GM21447 (cell line): ENCODE results near the gene OXSM.

ENCODE experiments used
- ATAC-seq: cut with Tn5 transposase; IDR thresholded peaks from one replicate; pipeline ENCODE4 v1.9.1; 2021; ENCODE audit not compliant: unreplicated experiment

Gene OXSM

GRCh38 chr3:25789596-25790556 is at the start of gene OXSM:
Gene OXSM, plus strand, starts transcription at chr3:25790090. Its CDS starts 931 bp downstream, at chr3:25791021.
- peak; percentile 92 for ATAC-seq

GRCh38 chr3:25744470-25744869 is 45.4 kb upstream of the OXSM start:
- no peak for ATAC-seq

GRCh38 chr3:25747033-25747432 is 42.9 kb upstream of the OXSM start:
- ATAC-seq: no peak

GRCh38 chr3:25748189-25748588 is 41.7 kb upstream of the OXSM start:
- ATAC-seq: no peak

GRCh38 chr3:25749031-25749581 is 40.8 kb upstream of the OXSM start:
- ATAC-seq: no peak

- ATAC-seq: no peak
Observed at GRCh38 chr3:25751048-25751447, 38.8 kb upstream of the OXSM start.

GRCh38 chr3:25751725-25752124 is 38.2 kb upstream of the OXSM start:
- no peak for ATAC-seq

GRCh38 chr3:25768851-25769250 is 21.0 kb upstream of the OXSM start:
- peak; percentile 79 for ATAC-seq

- no peak for ATAC-seq
Observed at GRCh38 chr3:25775936-25776335, 14.0 kb upstream of the OXSM start.

GRCh38 chr3:25780618-25781017 is 9.3 kb upstream of the OXSM start:
- no peak for ATAC-seq

- no peak for ATAC-seq
Observed at GRCh38 chr3:25781145-25781757, 8.6 kb upstream of the OXSM start.

- peak; percentile 53 for ATAC-seq
Observed at GRCh38 chr3:25781758-25782594, 7.9 kb upstream of the OXSM start.

GRCh38 chr3:25782636-25782937 is 7.3 kb upstream of the OXSM start:
- ATAC-seq: no peak

- ATAC-seq: peak; percentile 66
Observed at GRCh38 chr3:25782938-25783660, 6.8 kb upstream of the OXSM start, which contains the start of gene NGLY1. Gene NGLY1, minus strand, starts transcription at chr3:25783443. Its CDS starts 53 bp downstream, at chr3:25783390.

GRCh38 chr3:25783661-25784512 is 6.0 kb upstream of the OXSM start:
- ATAC-seq: peak; percentile 34

- ATAC-seq: no peak
Observed at GRCh38 chr3:25784971-25785370, 4.9 kb upstream of the OXSM start.

GRCh38 chr3:25785826-25786225 is 4.1 kb upstream of the OXSM start:
- no peak for ATAC-seq

- no peak for ATAC-seq
Observed at GRCh38 chr3:25787689-25788088, 2.2 kb upstream of the OXSM start.

- ATAC-seq: no peak
Observed at GRCh38 chr3:25789209-25789595, 688 bp upstream of the OXSM start.

- ATAC-seq: no peak
Observed at GRCh38 chr3:25801786-25802185, 11.9 kb downstream of the OXSM start.
